Measurements from ENCODE around the gene KRT17. TPM values are rescaled to one million over a fixed set of nuclear protein-coding genes. Genes with fewer than 3 reads are reported as not detected.

The KRT17 gene
- total and polyA plus RNA-seq, 2 donors (not counting 1 experiment from before 2014, with no cell fraction given): not detected

- H3K9me3 ChIP-seq (ENCODE audit: control extremely low read depth in 1 of 3, control insufficient read depth in 2 of 3, insufficient read depth in 1 of 3, low read length in 2 of 3): no peaks in the 10 kb centered on the region
- intact Hi-C loops (cut with micrococcal nuclease): loop anchor here (1.0 to 5.0 kb wide), 8 partner anchors 10 to 1449 kb away; partner anchors contain the start of genes EIF1 and WIPF2
- ATAC-seq (ENCODE audit: low read depth): peak; percentile 63
- peak overlapping the region; percentile 94 for H3K4me3 Mint-ChIP-seq
- POLR2A ChIA-PET: interaction anchor here (0.5 to 6.9 kb wide), 9 partner anchors 9 to 1466 kb away, joined by 3 to 117 read pairs (median 5); partner anchors contain the start of gene EIF1
- no peaks in the 10 kb centered on the region for H3K36me3 ChIP-seq (replicated peaks in 1 of 2; ENCODE audit: control extremely low read depth in 1 of 2, control insufficient read depth in 1 of 2, extremely low read depth in 1 of 2, insufficient read depth in 2 of 2, low read length in 1 of 2)
- peak; percentile 88 for TF ChIP-seq CTCF (IDR thresholded peaks at IDR 0.05)
- TF ChIP-seq EZH2 (IDR thresholded peaks at IDR 0.05; ENCODE audit: borderline replicate concordance, insufficient read depth, low read depth, low read length, poor library complexity, severe bottlenecking): no peak
- H2AFZ ChIP-seq (ENCODE audit: insufficient read depth, low read depth, low read length, poor library complexity, severe bottlenecking): peak overlapping the region; percentile 84
- H3K27me3 ChIP-seq (replicated peaks in 1 of 4; ENCODE audit: control extremely low read depth in 1 of 4, control insufficient read depth in 3 of 4, insufficient read depth in 4 of 4, low read length in 3 of 4): no peaks in the 10 kb centered on the region
- no peaks in the 10 kb centered on the region for H3K79me2 ChIP-seq (ENCODE audit: control insufficient read depth, insufficient read depth, low read length)
- H3K27ac ChIP-seq (ENCODE audit: low read length in 2 of 2): peak overlapping the region; percentile 99
- peak overlapping the region; percentile 92 for H3K4me2 ChIP-seq (replicated peaks; ENCODE audit: low read depth, low read length, poor library complexity, severe bottlenecking)
- peaks cover 12 to 41% of the 10 kb centered on the region in 2 donors for H3K4me1 ChIP-seq (ENCODE audit: control insufficient read depth in 2 of 2, insufficient read depth in 2 of 2, low read length in 2 of 2)
- H3K4me3 ChIP-seq (ENCODE audit: control extremely low read depth in 1 of 5, extremely low read depth in 1 of 5, insufficient read depth in 1 of 5, low read depth in 2 of 5, low read length in 4 of 5): peak overlapping the region; percentile 11 to 89 (median 62)
- CTCF ChIA-PET: interaction anchor here (0.9 to 13.5 kb wide), 13 partner anchors 11 to 1112 kb away, joined by 3 to 438 read pairs (median 9); partner anchors contain the start of genes EIF1, KRTAP16-1 and SMARCE1
- H3K9me3 Mint-ChIP-seq (ENCODE audit: insufficient read depth): no peaks in the 10 kb centered on the region
- 0% methylated on average over 16 of the region's 23 CpGs for WGBS (ENCODE audit: insufficient coverage)
- H3K27me3 Mint-ChIP-seq: no peaks in the 10 kb centered on the region
- H3K9ac ChIP-seq (ENCODE audit: low read length): peak overlapping the region; percentile 74
- peak overlapping the region; percentile 99 for H3K27ac Mint-ChIP-seq
- H4K20me1 ChIP-seq (ENCODE audit: control insufficient read depth, insufficient read depth, low read length, poor library complexity, severe bottlenecking): no peaks in the 10 kb centered on the region
- DNase-seq: peak; percentile 93
- H3K4me1 Mint-ChIP-seq: peaks cover 38% of the 10 kb centered on the region
Measured at GRCh38 chr17:41666708-41667279, 42.4 kb upstream of the KRT17 start.

GRCh38 chr17:41666237-41666641 is 41.9 kb upstream of the KRT17 start:
- peak; percentile 96 for DNase-seq
- peaks cover 12 to 41% of the 10 kb centered on the region in 2 donors for H3K4me1 ChIP-seq (ENCODE audit: control insufficient read depth in 2 of 2, insufficient read depth in 2 of 2, low read length in 2 of 2)
- WGBS (ENCODE audit: insufficient coverage): 0% methylated on average over 8 of the region's 11 CpGs
- ChIA-PET CTCF (interaction anchor here (0.9 to 13.5 kb wide), 15 partner anchors 11 to 1112 kb away, joined by 3 to 438 read pairs (median 7); partner anchors contain the start of gene EIF1), POLR2A (interaction anchor here (0.5 to 6.9 kb wide), 7 partner anchors 10 to 1106 kb away, joined by 3 to 117 read pairs (median 6); partner anchors contain the start of gene EIF1)
- H3K36me3 ChIP-seq (replicated peaks in 1 of 2; ENCODE audit: control extremely low read depth in 1 of 2, control insufficient read depth in 1 of 2, extremely low read depth in 1 of 2, insufficient read depth in 2 of 2, low read length in 1 of 2): no peaks in the 10 kb centered on the region
- Mint-ChIP-seq H3K27ac (peak overlapping the region; percentile 99), H3K9me3 (ENCODE audit: insufficient read depth) (no peaks in the 10 kb centered on the region), H3K4me1 (peaks cover 38% of the 10 kb centered on the region), H3K4me3 (peak overlapping the region; percentile 94), H3K27me3 (no peaks in the 10 kb centered on the region)
- H2AFZ ChIP-seq (ENCODE audit: insufficient read depth, low read depth, low read length, poor library complexity, severe bottlenecking): peak overlapping the region; percentile 84
- peak overlapping the region; percentile 99 for H3K27ac ChIP-seq (ENCODE audit: low read length in 2 of 2)
- no peaks in the 10 kb centered on the region for H3K9me3 ChIP-seq (ENCODE audit: control extremely low read depth in 1 of 3, control insufficient read depth in 2 of 3, insufficient read depth in 1 of 3, low read length in 2 of 3)
- no peak for TF ChIP-seq EZH2 (IDR thresholded peaks at IDR 0.05; ENCODE audit: borderline replicate concordance, insufficient read depth, low read depth, low read length, poor library complexity, severe bottlenecking)
- TF ChIP-seq CTCF (IDR thresholded peaks at IDR 0.05): no peak
- H3K27me3 ChIP-seq (replicated peaks in 1 of 4; ENCODE audit: control extremely low read depth in 1 of 4, control insufficient read depth in 3 of 4, insufficient read depth in 4 of 4, low read length in 3 of 4): no peaks in the 10 kb centered on the region
- peak overlapping the region; percentile 11 to 89 (median 62) for H3K4me3 ChIP-seq (ENCODE audit: control extremely low read depth in 1 of 5, extremely low read depth in 1 of 5, insufficient read depth in 1 of 5, low read depth in 2 of 5, low read length in 4 of 5)
- intact Hi-C loops (cut with micrococcal nuclease): loop anchor here (1.0 to 5.0 kb wide), 6 partner anchors 18 to 1449 kb away; partner anchors contain the start of genes EIF1 and WIPF2
- H4K20me1 ChIP-seq (ENCODE audit: control insufficient read depth, insufficient read depth, low read length, poor library complexity, severe bottlenecking): no peaks in the 10 kb centered on the region
- peak overlapping the region; percentile 92 for H3K4me2 ChIP-seq (replicated peaks; ENCODE audit: low read depth, low read length, poor library complexity, severe bottlenecking)
- ATAC-seq (ENCODE audit: low read depth): peak; percentile 54
- H3K9ac ChIP-seq (ENCODE audit: low read length): peak overlapping the region; percentile 74
- H3K79me2 ChIP-seq (ENCODE audit: control insufficient read depth, insufficient read depth, low read length): no peaks in the 10 kb centered on the region
